HAP-1 (cell line): ENCODE measurements around the gene DNAI2.
"Not testable (repeated sequence)": the region's sequence is repeated elsewhere in the genome, so short reads cannot be mapped to it uniquely, and the experiment has no call there.

Experiments
- DNase-seq, 2 experiments: peaks; one replicate each; pipeline ENCODE4 v3.0.0-alpha.2; 2016 to 2020; ENCODE audit warnings: low spot score in 2 of 2
- H3K27me3 ChIP-seq: fragments of 250-450 bp; sonication (Bioruptor Pico); 2 replicates; pipeline ENCODE4 v1.5.1; 2020; ENCODE audit warnings: low read depth, mild to moderate bottlenecking, moderate library complexity
- H3K36me3 ChIP-seq: fragments of 250-450 bp; sonication (Bioruptor Pico); replicated peaks from 2 replicates; pipeline ENCODE4 v1.5.1; 2020; ENCODE audit warnings: mild to moderate bottlenecking
- H3K4me1 ChIP-seq: fragments of 250-450 bp; sonication (Bioruptor Pico); 2 replicates; pipeline ENCODE4 v1.5.1; 2020; ENCODE audit warnings: mild to moderate bottlenecking
- H3K4me3 ChIP-seq: fragments of 250-450 bp; sonication (Bioruptor Pico); 2 replicates; pipeline ENCODE4 v1.5.1; 2020; ENCODE audit warnings: mild to moderate bottlenecking, moderate library complexity
- H3K9me3 ChIP-seq: fragments of 250-450 bp; sonication (Bioruptor Pico); 2 replicates; pipeline ENCODE4 v1.5.1; 2020; ENCODE audit warnings: mild to moderate bottlenecking, moderate library complexity
- in situ Hi-C: fragments of 300-500 bp; cut with MboI; formaldehyde crosslinking; loops from 3 replicates; pipeline ENCODE4 v1.14.3; 2020; ENCODE audit warnings: low sequenced_read_pairs, inconsistent platforms, mixed read lengths

The DNAI2 gene

GRCh38 chr17:74251569-74251968 lies 22.5 kb upstream of the DNAI2 start:
- in situ Hi-C loops = no loop called here

GRCh38 chr17:74252211-74252610 lies 21.8 kb upstream of the DNAI2 start:
- in situ Hi-C loops = no loop called here
- Histone ChIP-seq H3K4me3 (no peak overlapping the region), H3K36me3 (no peaks in the 10 kb centered on the region), H3K4me1 (no peaks in the 10 kb centered on the region), H3K9me3 (no peaks in the 10 kb centered on the region), H3K27me3 (no peaks in the 10 kb centered on the region)
- no peak for DNase-seq

More at GRCh38 chr17:74251569-74251968, 22.5 kb upstream of the DNAI2 start:
- H3K36me3 ChIP-seq = no peaks in the 10 kb centered on the region
- no peaks in the 10 kb centered on the region for H3K27me3 ChIP-seq
- no peaks in the 10 kb centered on the region for H3K9me3 ChIP-seq
- DNase-seq = no peak
- H3K4me1 ChIP-seq = no peaks in the 10 kb centered on the region
- H3K4me3 ChIP-seq = no peak overlapping the region

GRCh38 chr17:74253036-74253435 lies 21.0 kb upstream of the DNAI2 start:
- Histone ChIP-seq H3K4me1 (no peaks in the 10 kb centered on the region), H3K4me3 (no peak overlapping the region), H3K27me3 (no peaks in the 10 kb centered on the region), H3K36me3 (no peaks in the 10 kb centered on the region), H3K9me3 (no peaks in the 10 kb centered on the region)
- in situ Hi-C loops = no loop called here
- DNase-seq = no peak

- DNase-seq = no peak
- no peaks in the 10 kb centered on the region for H3K36me3 ChIP-seq
- in situ Hi-C loops = no loop called here
- H3K9me3 ChIP-seq = no peaks in the 10 kb centered on the region
- H3K4me1 ChIP-seq = no peaks in the 10 kb centered on the region
- H3K4me3 ChIP-seq = no peak overlapping the region
- no peaks in the 10 kb centered on the region for H3K27me3 ChIP-seq
Measured at GRCh38 chr17:74257311-74257710, 16.7 kb upstream of the DNAI2 start.

GRCh38 chr17:74259667-74260524 lies 14.1 kb upstream of the DNAI2 start:
- H3K4me1 ChIP-seq = no peaks in the 10 kb centered on the region
- no peaks in the 10 kb centered on the region for H3K36me3 ChIP-seq
- DNase-seq = no peak
- no peak overlapping the region for H3K4me3 ChIP-seq
- no peaks in the 10 kb centered on the region for H3K27me3 ChIP-seq
- in situ Hi-C loops = no loop called here
- H3K9me3 ChIP-seq = no peaks in the 10 kb centered on the region

- Histone ChIP-seq H3K9me3 (no peaks in the 10 kb centered on the region), H3K27me3 (no peaks in the 10 kb centered on the region), H3K4me3 (no peak overlapping the region), H3K36me3 (no peaks in the 10 kb centered on the region), H3K4me1 (no peaks in the 10 kb centered on the region)
- DNase-seq = no peak
- in situ Hi-C loops = no loop called here
Measured at GRCh38 chr17:74260525-74260850, 13.5 kb upstream of the DNAI2 start.

GRCh38 chr17:74262601-74263000 lies 11.4 kb upstream of the DNAI2 start:
- in situ Hi-C loops = no loop called here
- Histone ChIP-seq H3K9me3 (no peaks in the 10 kb centered on the region), H3K4me1 (no peaks in the 10 kb centered on the region), H3K36me3 (no peaks in the 10 kb centered on the region), H3K4me3 (no peak overlapping the region), H3K27me3 (no peaks in the 10 kb centered on the region)
- DNase-seq = no peak

GRCh38 chr17:74267054-74267453 lies 7.0 kb upstream of the DNAI2 start:
- H3K4me1 ChIP-seq, H3K4me3 ChIP-seq, H3K27me3 ChIP-seq, H3K9me3 ChIP-seq, H3K36me3 ChIP-seq, in situ Hi-C loops, DNase-seq: not testable (repeated sequence)

- in situ Hi-C loops = no loop called here
- H3K4me1 ChIP-seq = no peaks in the 10 kb centered on the region
- no peak for DNase-seq
- no peaks in the 10 kb centered on the region for H3K36me3 ChIP-seq
- H3K27me3 ChIP-seq = no peaks in the 10 kb centered on the region
- no peak overlapping the region for H3K4me3 ChIP-seq
- no peaks in the 10 kb centered on the region for H3K9me3 ChIP-seq
Measured at GRCh38 chr17:74267579-74267978, 6.5 kb upstream of the DNAI2 start.

GRCh38 chr17:74267987-74268499 lies 6.0 kb upstream of the DNAI2 start:
- no peaks in the 10 kb centered on the region for H3K27me3 ChIP-seq
- no peaks in the 10 kb centered on the region for H3K9me3 ChIP-seq
- in situ Hi-C loops = no loop called here
- no peaks in the 10 kb centered on the region for H3K36me3 ChIP-seq
- no peaks in the 10 kb centered on the region for H3K4me1 ChIP-seq
- no peak overlapping the region for H3K4me3 ChIP-seq
- no peak for DNase-seq

GRCh38 chr17:74268558-74268957 lies 5.5 kb upstream of the DNAI2 start:
- in situ Hi-C loops = no loop called here
- no peaks in the 10 kb centered on the region for H3K27me3 ChIP-seq
- no peak for DNase-seq
- no peaks in the 10 kb centered on the region for H3K9me3 ChIP-seq
- no peak overlapping the region for H3K4me3 ChIP-seq
- no peaks in the 10 kb centered on the region for H3K36me3 ChIP-seq
- no peaks in the 10 kb centered on the region for H3K4me1 ChIP-seq

GRCh38 chr17:74270333-74270732 lies 3.7 kb upstream of the DNAI2 start:
- in situ Hi-C loops = no loop called here
- H3K4me3 ChIP-seq = no peak overlapping the region
- DNase-seq = no peak
- H3K4me1 ChIP-seq = no peaks in the 10 kb centered on the region
- H3K27me3 ChIP-seq = peaks cover 6% of the 10 kb centered on the region; the same call in 1 of the 2 replicates
- H3K9me3 ChIP-seq = no peaks in the 10 kb centered on the region
- no peaks in the 10 kb centered on the region for H3K36me3 ChIP-seq

GRCh38 chr17:74271281-74271680 lies 2.8 kb upstream of the DNAI2 start:
- Histone ChIP-seq H3K4me1 (no peaks in the 10 kb centered on the region), H3K4me3 (no peak overlapping the region), H3K27me3 (peaks cover 6% of the 10 kb centered on the region; the same call in 1 of the 2 replicates), H3K9me3 (no peaks in the 10 kb centered on the region), H3K36me3 (no peaks in the 10 kb centered on the region)
- DNase-seq = no peak
- in situ Hi-C loops = no loop called here

GRCh38 chr17:74271901-74272561 lies 2.0 kb upstream of the DNAI2 start:
- DNase-seq = no peak
- Histone ChIP-seq H3K36me3 (no peaks in the 10 kb centered on the region), H3K4me1 (no peaks in the 10 kb centered on the region), H3K4me3 (no peak overlapping the region), H3K27me3 (peaks cover 6% of the 10 kb centered on the region; the same call in 1 of the 2 replicates), H3K9me3 (no peaks in the 10 kb centered on the region)
- in situ Hi-C loops = no loop called here
